Peyer's patch (tissue), 4 donors: ENCODE measurements around the gene CREB3. TPM values are rescaled to one million over a fixed set of nuclear protein-coding genes. Genes with fewer than 3 reads are reported as not detected.
A peak's percentile ranks its signal among the peaks of the same experiment; 100 is the strongest.

Experiments used
- DNase-seq, 3 donors: peaks; one replicate each; pipeline ENCODE4 v3.0.0-alpha.2; 2017 to 2019
- H3K27ac ChIP-seq, 4 donors: fragments of 200-600 bp; sonication (generic); one replicate each; pipeline ENCODE4 v1.5.1; 2016 to 2019
- H3K27me3 ChIP-seq, 2 donors: fragments of 200-600 bp; sonication (generic); one replicate each; pipeline ENCODE4 v1.5.1; 2019
- H3K36me3 ChIP-seq, 3 donors: fragments of 200-600 bp; sonication (generic); one replicate each; pipeline ENCODE4 v1.5.1; 2016 to 2019
- H3K4me1 ChIP-seq, 4 donors: fragments of 200-600 bp; sonication (generic); one replicate each; pipeline ENCODE4 v1.5.1; 2016 to 2019
- H3K4me3 ChIP-seq, 4 donors: fragments of 200-600 bp; sonication (generic); 1 replicate in 3 of 4; 2 replicates in 1 of 4; pipeline ENCODE4 v1.5.1; 2016 to 2019; ENCODE audit warnings: mild to moderate bottlenecking in 1 of 4
- H3K9me3 ChIP-seq, 4 donors: fragments of 200-600 bp; sonication (generic); one replicate each; pipeline ENCODE4 v1.5.1; 2016 to 2019; ENCODE audit warnings: mild to moderate bottlenecking in 1 of 4
- CTCF ChIP-seq, 6 experiments: fragments of 450-650 bp in 4 of 6; fragments of 200-600 bp in 2 of 6; sonication (generic) in 1 of 6; IDR thresholded peaks; one replicate each; pipeline ENCODE4 v1.5.1; 2017 to 2019; ENCODE audit warnings: antibody characterized with exemption in 6 of 6, mild to moderate bottlenecking in 3 of 6, moderate library complexity in 1 of 6
- POLR2A ChIP-seq, 2 donors: fragments of 450-650 bp; IDR thresholded peaks; one replicate each; pipeline ENCODE4 v1.5.1; 2017; ENCODE audit warnings: antibody characterized with exemption in 2 of 2, mild to moderate bottlenecking in 2 of 2, moderate library complexity in 2 of 2
- total RNA-seq, 4 donors: library from RNA; depleted of rRNA; stranded (reverse); fragments of >200 nt; gene quantifications; one replicate each; pipeline ENCODE4 v1.1.0, GENCODE V29; 2016

CREB3 gene
- total RNA-seq, 4 donors from 2014 or later, result 19.8 to 34.3 (median 28.5) TPM

GRCh38 chr9:35716230-35716629 is 16.2 kb upstream of the CREB3 start:
- Histone ChIP-seq H3K27ac (no peak overlapping the region), H3K36me3 (peaks cover 8 to 100% (median 9%) of the 10 kb centered on the region in 3 donors)
- no peak for TF ChIP-seq POLR2A (IDR thresholded peaks at IDR 0.05)

GRCh38 chr9:35717132-35717870 is 15.2 kb upstream of the CREB3 start:
- H3K4me3 ChIP-seq, result no peak overlapping the region
- H3K27ac ChIP-seq, result no peak overlapping the region
- DNase-seq, result no peak
- H3K36me3 ChIP-seq, result peaks cover 8 to 100% (median 9%) of the 10 kb centered on the region in 3 donors
- no peak for TF ChIP-seq POLR2A (IDR thresholded peaks at IDR 0.05)
- no peak for TF ChIP-seq CTCF (IDR thresholded peaks at IDR 0.05)
- no peaks in the 10 kb centered on the region for H3K27me3 ChIP-seq
- no peaks in the 10 kb centered on the region for H3K9me3 ChIP-seq
- peaks cover 0 to 6% (median 0%) of the 10 kb centered on the region in 4 donors for H3K4me1 ChIP-seq

More at GRCh38 chr9:35716230-35716629, 16.2 kb upstream of the CREB3 start:
- no peak for DNase-seq
- H3K4me3 ChIP-seq, result no peak overlapping the region
- H3K27me3 ChIP-seq, result no peaks in the 10 kb centered on the region
- H3K9me3 ChIP-seq, result no peaks in the 10 kb centered on the region
- peaks cover 0 to 6% (median 0%) of the 10 kb centered on the region in 4 donors for H3K4me1 ChIP-seq

GRCh38 chr9:35718721-35719511 is 13.6 kb upstream of the CREB3 start:
- DNase-seq, result peak in 2 of 3 donors; percentile 76 to 80
- Histone ChIP-seq H3K4me1 (peaks cover 0 to 6% (median 0%) of the 10 kb centered on the region in 4 donors), H3K4me3 (no peak overlapping the region), H3K27ac (peak overlapping the region in 1 of 4 donors; percentile 71), H3K36me3 (peaks cover 8 to 100% (median 9%) of the 10 kb centered on the region in 3 donors), H3K27me3 (no peaks in the 10 kb centered on the region), H3K9me3 (no peaks in the 10 kb centered on the region)
- TF ChIP-seq CTCF (IDR thresholded peaks at IDR 0.05) (no peak), POLR2A (IDR thresholded peaks at IDR 0.05) (no peak)

- Histone ChIP-seq H3K27me3 (no peaks in the 10 kb centered on the region), H3K36me3 (peaks cover 4 to 100% (median 9%) of the 10 kb centered on the region in 3 donors), H3K9me3 (no peaks in the 10 kb centered on the region), H3K4me1 (peaks cover 0 to 6% (median 0%) of the 10 kb centered on the region in 4 donors), H3K27ac (peak overlapping the region in 2 of 4 donors; percentile 50 to 71), H3K4me3 (no peak overlapping the region)
- TF ChIP-seq POLR2A (IDR thresholded peaks at IDR 0.05) (no peak), CTCF (IDR thresholded peaks at IDR 0.05) (no peak)
- no peak for DNase-seq
Measured at GRCh38 chr9:35719546-35719945, 12.9 kb upstream of the CREB3 start.

GRCh38 chr9:35723426-35723825 is 9.0 kb upstream of the CREB3 start:
- Histone ChIP-seq H3K9me3 (no peaks in the 10 kb centered on the region), H3K4me1 (peaks cover 2 to 30% (median 14%) of the 10 kb centered on the region in 4 donors), H3K27ac (no peak overlapping the region), H3K4me3 (no peak overlapping the region), H3K27me3 (no peaks in the 10 kb centered on the region), H3K36me3 (peaks cover 0 to 75% (median 9%) of the 10 kb centered on the region in 3 donors)
- no peak for DNase-seq
- TF ChIP-seq POLR2A (IDR thresholded peaks at IDR 0.05), result no peak
- no peak for TF ChIP-seq CTCF (IDR thresholded peaks at IDR 0.05)

- Histone ChIP-seq H3K4me1 (peaks cover 3 to 35% (median 14%) of the 10 kb centered on the region in 4 donors), H3K4me3 (no peak overlapping the region), H3K27ac (no peak overlapping the region), H3K9me3 (no peaks in the 10 kb centered on the region), H3K36me3 (peaks cover 0 to 70% (median 9%) of the 10 kb centered on the region in 3 donors), H3K27me3 (no peaks in the 10 kb centered on the region)
- DNase-seq, result peak in 1 of 3 donors; percentile 37
- TF ChIP-seq POLR2A (IDR thresholded peaks at IDR 0.05) (no peak), CTCF (IDR thresholded peaks at IDR 0.05) (no peak)
Measured at GRCh38 chr9:35723908-35724307, 8.6 kb upstream of the CREB3 start.
